ENCODE data around the gene PPID.
"Not testable (repeated sequence)": the region's sequence is repeated elsewhere in the genome, so short reads cannot be mapped to it uniquely, and the experiment has no call there.

Gene PPID

DNA sequence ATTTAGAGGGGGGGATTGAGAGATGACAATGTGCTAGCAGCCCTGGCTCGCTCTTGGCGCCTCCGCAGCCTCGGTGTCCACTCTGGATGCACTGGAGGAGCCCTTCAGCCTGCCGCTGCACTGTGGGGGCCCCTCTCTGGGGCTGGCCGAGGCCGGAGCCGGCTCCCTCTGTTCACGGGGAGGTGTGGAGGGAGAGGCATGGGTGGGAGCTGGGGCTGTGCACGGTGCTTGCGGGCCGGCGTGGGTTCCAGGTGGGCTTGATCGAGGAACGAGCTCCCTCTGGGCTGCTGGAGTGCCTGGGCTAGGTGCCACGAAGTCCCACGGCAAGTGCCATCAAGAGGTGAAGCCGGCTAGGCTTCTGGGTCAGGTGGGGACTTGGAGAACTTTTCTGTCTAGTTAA lies 58.4 kb downstream of the PPID start:
- DNase-seq = no peak

DNA sequence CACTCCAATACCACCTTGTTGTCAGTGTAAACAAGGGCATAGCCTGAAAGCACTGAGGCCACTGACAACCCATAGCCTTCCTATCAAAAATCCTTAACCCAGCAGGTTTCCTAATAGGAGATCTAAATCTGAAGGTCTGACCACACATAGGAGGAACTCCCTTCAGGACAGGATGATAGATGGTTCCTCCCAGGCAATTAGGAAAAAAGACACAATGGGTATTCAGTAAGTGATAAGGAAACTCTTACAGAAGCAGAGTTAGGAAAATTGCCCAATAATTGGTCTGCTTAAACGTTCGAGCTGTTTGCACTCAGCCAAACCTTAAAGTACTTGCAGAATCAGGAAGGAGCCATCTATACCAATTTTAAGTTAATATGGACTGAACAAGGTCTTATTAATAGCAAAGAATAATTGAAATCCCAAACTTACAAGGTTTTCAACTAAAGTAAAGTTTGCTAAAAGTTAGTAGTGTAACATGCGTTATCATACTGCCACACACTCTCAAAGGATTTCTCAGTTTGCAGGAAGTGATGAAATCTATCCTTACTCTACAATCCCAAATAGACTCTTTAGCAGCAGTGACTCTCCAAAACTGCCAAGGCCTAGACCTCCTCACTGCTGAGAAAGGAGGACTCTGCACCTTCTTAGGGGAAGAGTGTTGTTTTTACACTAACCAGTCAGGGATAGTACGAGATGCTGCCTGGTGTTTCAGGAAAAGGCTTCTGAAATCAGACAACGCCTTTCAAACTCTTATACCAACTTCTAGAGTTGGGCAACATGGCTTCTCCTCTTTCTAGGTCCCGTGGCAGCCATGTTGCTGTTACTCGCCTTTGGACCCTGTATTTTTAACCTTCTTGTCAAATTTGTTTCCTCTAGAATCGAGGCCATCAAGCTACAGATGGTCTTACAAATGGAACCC lies 59.2 kb downstream of the PPID start:
- DNase-seq = not testable (repeated sequence)

- not testable (repeated sequence) for DNase-seq
These were observed 59.9 kb downstream of the PPID start for GRCh38 chr4:158663255-158663654.

All from activated CD8-positive, alpha-beta memory T cell treated with anti-CD3 and anti-CD28 coated beads, Interleukin-2, amount 50 U/mL, for 48 hours (primary cell).